ENCODE measurements around the gene FAM236B. TPM values are rescaled to one million over a fixed set of nuclear protein-coding genes. Genes with fewer than 3 reads are reported as not detected.
"Not testable (repeated sequence)": the region's sequence is repeated elsewhere in the genome, so short reads cannot be mapped to it uniquely, and the experiment has no call there.

The FAM236B gene
- total RNA-seq, 3 donors from 2014 or later (not counting 1 experiment from before 2014, with no cell fraction given), result not detected

DNA sequence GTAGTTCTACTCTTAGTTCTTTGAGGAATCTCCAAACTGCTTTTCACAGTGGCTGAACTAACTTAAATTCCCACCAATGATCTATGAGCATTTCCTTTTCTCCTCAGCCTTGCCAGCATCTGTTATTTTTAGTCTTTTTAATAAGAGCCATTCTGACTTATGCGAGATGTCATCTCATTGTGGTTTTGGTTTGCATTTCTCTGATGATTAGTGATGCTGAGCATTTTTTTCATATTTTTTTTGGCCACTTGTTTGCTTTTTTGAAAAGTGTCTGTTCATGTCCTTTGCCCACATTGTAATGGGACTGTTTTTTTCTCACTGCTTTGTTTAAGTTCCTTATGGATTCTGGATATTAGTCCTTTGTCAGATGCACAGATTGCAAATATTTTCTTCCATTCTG lies 46.9 kb downstream of the FAM236B start:
- Mint-ChIP-seq H3K27me3 (ENCODE audit: low read depth in 2 of 2) (peaks cover 26 to 54% of the 10 kb centered on the region in 2 donors), H3K4me1 (no peaks in the 10 kb centered on the region), H3K4me3 (no peak overlapping the region), H3K27ac (no peak overlapping the region), H3K36me3 (no peaks in the 10 kb centered on the region), H3K9me3 (no peaks in the 10 kb centered on the region)
- ATAC-seq, result no peak
- Histone ChIP-seq H3K27me3 (ENCODE audit: control insufficient read depth, insufficient read depth, low read length) (no peaks in the 10 kb centered on the region), H3K36me3 (ENCODE audit: control insufficient read depth, insufficient read depth, low read length) (no peaks in the 10 kb centered on the region), H3K4me3 (ENCODE audit: low read length) (no peak overlapping the region), H3K4me1 (ENCODE audit: control insufficient read depth, insufficient read depth, low read length) (no peaks in the 10 kb centered on the region), H3K9me3 (ENCODE audit: control insufficient read depth, insufficient read depth, low read length) (no peaks in the 10 kb centered on the region), H3K27ac (ENCODE audit: low read length) (no peak overlapping the region)
- TF ChIP-seq CTCF (IDR thresholded peaks at IDR 0.05), result no peak
- no peak for DNase-seq
- intact Hi-C loops (cut with micrococcal nuclease), result no loop called here
- 50% methylated on average over 1 of the region's 1 CpG for WGBS (ENCODE audit: insufficient coverage)

DNA sequence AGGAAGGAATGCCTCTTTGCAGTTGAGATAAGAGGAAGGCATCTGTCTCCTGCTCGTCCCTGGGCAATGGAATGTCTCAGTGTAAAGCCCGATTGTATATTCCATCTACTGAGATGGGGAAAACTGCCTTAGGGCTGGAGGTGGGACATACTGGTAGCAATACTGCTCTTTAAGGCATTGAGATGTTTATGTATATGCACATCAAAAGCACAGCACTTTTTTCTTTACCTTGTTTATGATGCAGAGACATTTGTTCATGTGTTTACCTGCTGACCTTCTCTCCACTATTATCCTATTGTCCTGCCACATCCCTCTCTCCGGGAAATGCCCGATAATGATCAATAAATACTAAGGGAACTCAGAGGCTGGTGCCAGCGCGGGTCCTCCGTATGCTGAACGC lies 48.8 kb downstream of the FAM236B start:
- H3K36me3 ChIP-seq (ENCODE audit: control insufficient read depth, insufficient read depth, low read length); H3K4me3 Mint-ChIP-seq; ATAC-seq; H3K4me3 ChIP-seq (ENCODE audit: low read length); H3K27me3 ChIP-seq (ENCODE audit: control insufficient read depth, insufficient read depth, low read length); DNase-seq; H3K9me3 Mint-ChIP-seq; intact Hi-C loops (cut with micrococcal nuclease); H3K4me1 Mint-ChIP-seq; H3K36me3 Mint-ChIP-seq; H3K9me3 ChIP-seq (ENCODE audit: control insufficient read depth, insufficient read depth, low read length); H3K27ac ChIP-seq (ENCODE audit: low read length); H3K4me1 ChIP-seq (ENCODE audit: control insufficient read depth, insufficient read depth, low read length); H3K27ac Mint-ChIP-seq: not testable (repeated sequence)
- 67% methylated on average over 8 of the region's 8 CpGs for WGBS (ENCODE audit: insufficient coverage)
- H3K27me3 Mint-ChIP-seq (ENCODE audit: low read depth in 2 of 2), result peaks cover 26 to 51% of the 10 kb centered on the region in 2 donors

Other genes starting within 250 kb of the FAM236B start
- 10 to 100 TPM; 24.3 to 30.4 (median 26.6) TPM for gene HDAC8, start 209.8 kb downstream of the FAM236B start, total RNA-seq
- under 1 TPM; 0.13 to 0.24 (median 0.16) TPM for gene PHKA1, start 68.4 kb downstream of the FAM236B start, total RNA-seq
- gene DMRTC1B, start 5.8 kb downstream of the FAM236B start, total RNA-seq, result under 1 TPM in 2 of 3 donors, not detected in 1; 0.33 to 0.91 TPM
- not detected for gene FAM236D, start 25.6 kb upstream of the FAM236B start, total RNA-seq
- gene FAM236C, start 130.0 kb upstream of the FAM236B start, total RNA-seq, result not detected
- gene FAM236A, start 155.5 kb upstream of the FAM236B start, total RNA-seq, result not detected
- gene DMRTC1, start 161.2 kb upstream of the FAM236B start, total RNA-seq, result not detected
- not detected for gene PABPC1L2B, start 220.3 kb upstream of the FAM236B start, total RNA-seq

Measured in natural killer cell (primary cell).